Measurements from ENCODE around the gene ANKIB1. TPM values are rescaled to one million over a fixed set of nuclear protein-coding genes. Genes with fewer than 3 reads are reported as not detected.

Gene ANKIB1
- polyA plus RNA-seq, 1 of the 3 experiments (the other 2 are of a cell fraction), result 24.6 TPM

DNA sequence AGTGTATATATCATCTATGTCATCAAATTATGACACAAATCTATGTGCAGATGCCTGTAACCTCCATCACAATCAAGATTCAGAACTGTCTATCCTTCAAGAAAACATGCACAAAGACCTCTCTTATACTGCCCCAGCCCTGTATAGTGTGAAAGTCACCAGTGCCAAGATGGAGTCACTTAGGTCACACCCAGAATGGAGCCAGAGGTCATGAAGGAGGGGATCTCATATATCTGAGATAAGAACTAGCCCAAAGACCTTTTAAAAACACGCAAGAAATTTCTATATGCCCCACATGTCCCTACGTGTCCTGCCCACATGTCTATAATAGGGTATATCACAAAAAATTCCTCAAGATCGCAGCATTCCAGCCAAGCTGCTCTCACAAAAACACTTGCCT is 181.4 kb downstream of the ANKIB1 start:
- Histone ChIP-seq H3K9ac (no peak overlapping the region), H2AFZ (ENCODE audit: low read depth) (no peak overlapping the region), H3K9me3 (no peaks in the 10 kb centered on the region), H3K4me3 (ENCODE audit: low read depth in 2 of 2, low read length in 1 of 2) (no peak overlapping the region), H3K9me2 (no peaks in the 10 kb centered on the region), H3K27ac (ENCODE audit: low read depth in 2 of 2, low read length in 1 of 2) (no peak overlapping the region), H3K79me2 (ENCODE audit: insufficient read depth) (no peaks in the 10 kb centered on the region), H4K20me1 (ENCODE audit: insufficient read depth) (no peaks in the 10 kb centered on the region), H3K4me1 (ENCODE audit: control insufficient read depth in 1 of 2, insufficient read depth in 2 of 2, low read depth in 1 of 2, low read length in 1 of 2) (no peaks in the 10 kb centered on the region), H3F3A (replicated peaks; ENCODE audit: insufficient read depth) (peaks cover 3% of the 10 kb centered on the region), H3K36me3 (replicated peaks in 1 of 2; ENCODE audit: control insufficient read depth in 1 of 2, insufficient read depth in 2 of 2, low read length in 1 of 2) (no peaks in the 10 kb centered on the region), H3K27me3 (ENCODE audit: insufficient read depth) (no peaks in the 10 kb centered on the region), H3K4me2 (no peak overlapping the region)
- CTCF ChIA-PET, result interaction anchor here (0.6 to 1.5 kb wide), 4 partner anchors 20 to 34 kb away, joined by 3 to 6 read pairs (median 3); partner anchors contain the start of gene GATAD1
- TF ChIP-seq FOSL2 (IDR thresholded peaks at IDR 0.05; ENCODE audit: borderline replicate concordance, low read depth), result no peak
- TF ChIP-seq CHD2 (IDR thresholded peaks at IDR 0.05; ENCODE audit: low read length, partially characterized antibody), result no peak
- TF ChIP-seq GABPA (IDR thresholded peaks at IDR 0.05; ENCODE audit: low read depth), result no peak
- no peak for TF ChIP-seq SIN3A (IDR thresholded peaks at IDR 0.05; ENCODE audit: borderline replicate concordance, low read depth, low read length)
- TF ChIP-seq ELF1 (IDR thresholded peaks at IDR 0.05), result no peak
- no peak for TF ChIP-seq TEAD4 (IDR thresholded peaks at IDR 0.05; ENCODE audit: borderline replicate concordance, insufficient read depth)
- TF ChIP-seq FOXM1 (IDR thresholded peaks at IDR 0.05; ENCODE audit: low read depth), result no peak
- TF ChIP-seq GATA2 (CRISPR knock-in tag; IDR thresholded peaks at IDR 0.05), result no peak
- TF ChIP-seq NRF1 (IDR thresholded peaks at IDR 0.05; ENCODE audit: low read depth, low read length), result no peak
- TF ChIP-seq TCF12 (IDR thresholded peaks at IDR 0.05), result no peak
- TF ChIP-seq RXRA (IDR thresholded peaks at IDR 0.05; ENCODE audit: borderline replicate concordance, low read depth), result no peak
- no peak for TF ChIP-seq IRF3 (IDR thresholded peaks at IDR 0.05; ENCODE audit: low read depth, low read length)
- TF ChIP-seq FOXJ3 (CRISPR knock-in tag; IDR thresholded peaks at IDR 0.05), result no peak
- POLR2A ChIA-PET, result no interaction called here
- WGBS (ENCODE audit: low lambda C conversion rate), result 79% methylated on average over 3 of the region's 3 CpGs
- DNase-seq, result no peak

DNA sequence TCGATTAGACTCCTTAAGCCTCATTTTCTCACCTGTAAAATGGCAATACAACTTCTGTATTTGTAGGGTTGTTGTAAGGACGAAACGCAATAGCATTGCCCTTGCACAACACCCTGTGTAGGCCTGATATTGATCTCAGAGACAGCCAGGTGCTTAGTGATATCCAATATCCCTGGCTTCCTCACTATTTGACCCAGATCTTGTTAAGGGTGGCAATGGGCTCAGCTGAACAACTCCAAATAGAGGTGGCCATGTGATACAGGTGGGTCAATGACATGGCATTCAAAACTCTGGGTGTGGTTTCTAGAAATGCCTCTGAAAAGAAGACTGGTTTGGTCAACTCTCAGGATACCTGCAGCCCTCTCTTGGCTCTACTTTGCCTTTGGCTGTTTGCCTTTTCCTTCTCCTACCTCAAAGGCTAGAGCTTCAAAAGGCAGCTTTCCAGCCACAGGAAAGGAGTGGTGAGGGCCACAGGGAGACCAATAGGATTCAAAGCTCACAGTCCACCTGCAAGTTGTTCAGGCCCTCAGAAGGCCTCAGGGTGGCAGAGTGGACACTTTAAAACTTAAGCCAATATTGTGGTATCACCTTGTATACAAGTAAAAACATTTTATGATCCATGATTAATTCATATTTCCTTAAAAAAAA is 186.6 kb downstream of the ANKIB1 start:
- H3K4me1 ChIP-seq (ENCODE audit: control insufficient read depth in 1 of 2, insufficient read depth in 2 of 2, low read depth in 1 of 2, low read length in 1 of 2), result no peaks in the 10 kb centered on the region
- no peak for TF ChIP-seq SMC3 (IDR thresholded peaks at IDR 0.05; ENCODE audit: low read depth, low read length)
- no peak for TF ChIP-seq TCF12 (IDR thresholded peaks at IDR 0.05)
- no peak for TF ChIP-seq GABPA (IDR thresholded peaks at IDR 0.05; ENCODE audit: low read depth)
- H4K20me1 ChIP-seq (ENCODE audit: insufficient read depth), result no peaks in the 10 kb centered on the region
- no peak overlapping the region for H3K4me3 ChIP-seq (ENCODE audit: low read depth in 2 of 2, low read length in 1 of 2)
- CTCF ChIA-PET, result interaction anchor here (1.0 to 2.6 kb wide), 2 partner anchors 8 to 14 kb away, joined by 3 to 15 read pairs; partner anchors contain the start of gene GATAD1
- 62% methylated on average over 3 of the region's 3 CpGs for WGBS (ENCODE audit: low lambda C conversion rate)
- no peaks in the 10 kb centered on the region for H3K27me3 ChIP-seq (ENCODE audit: insufficient read depth)
- no peaks in the 10 kb centered on the region for H3K9me3 ChIP-seq
- no peak overlapping the region for H3K4me2 ChIP-seq
- no peak overlapping the region for H3K9ac ChIP-seq
- H3F3A ChIP-seq (replicated peaks; ENCODE audit: insufficient read depth), result peaks cover 3% of the 10 kb centered on the region
- POLR2A ChIA-PET, result no interaction called here
- no peaks in the 10 kb centered on the region for H3K9me2 ChIP-seq
- H3K79me2 ChIP-seq (ENCODE audit: insufficient read depth), result no peaks in the 10 kb centered on the region
- no peaks in the 10 kb centered on the region for H3K36me3 ChIP-seq (replicated peaks in 1 of 2; ENCODE audit: control insufficient read depth in 1 of 2, insufficient read depth in 2 of 2, low read length in 1 of 2)
- H2AFZ ChIP-seq (ENCODE audit: low read depth), result no peak overlapping the region
- no peak for DNase-seq
- H3K27ac ChIP-seq (ENCODE audit: low read depth in 2 of 2, low read length in 1 of 2), result no peak overlapping the region
